GM21360 (cell line): ENCODE results near the gene EDN3.

Experiments used
- ATAC-seq: cut with Tn5 transposase; IDR thresholded peaks from one replicate; pipeline ENCODE4 v1.9.1; 2021; ENCODE audit warnings: mild to moderate bottlenecking, moderate library complexity; ENCODE audit not compliant: unreplicated experiment

Gene EDN3, protein sequence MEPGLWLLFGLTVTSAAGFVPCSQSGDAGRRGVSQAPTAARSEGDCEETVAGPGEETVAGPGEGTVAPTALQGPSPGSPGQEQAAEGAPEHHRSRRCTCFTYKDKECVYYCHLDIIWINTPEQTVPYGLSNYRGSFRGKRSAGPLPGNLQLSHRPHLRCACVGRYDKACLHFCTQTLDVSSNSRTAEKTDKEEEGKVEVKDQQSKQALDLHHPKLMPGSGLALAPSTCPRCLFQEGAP

DNA sequence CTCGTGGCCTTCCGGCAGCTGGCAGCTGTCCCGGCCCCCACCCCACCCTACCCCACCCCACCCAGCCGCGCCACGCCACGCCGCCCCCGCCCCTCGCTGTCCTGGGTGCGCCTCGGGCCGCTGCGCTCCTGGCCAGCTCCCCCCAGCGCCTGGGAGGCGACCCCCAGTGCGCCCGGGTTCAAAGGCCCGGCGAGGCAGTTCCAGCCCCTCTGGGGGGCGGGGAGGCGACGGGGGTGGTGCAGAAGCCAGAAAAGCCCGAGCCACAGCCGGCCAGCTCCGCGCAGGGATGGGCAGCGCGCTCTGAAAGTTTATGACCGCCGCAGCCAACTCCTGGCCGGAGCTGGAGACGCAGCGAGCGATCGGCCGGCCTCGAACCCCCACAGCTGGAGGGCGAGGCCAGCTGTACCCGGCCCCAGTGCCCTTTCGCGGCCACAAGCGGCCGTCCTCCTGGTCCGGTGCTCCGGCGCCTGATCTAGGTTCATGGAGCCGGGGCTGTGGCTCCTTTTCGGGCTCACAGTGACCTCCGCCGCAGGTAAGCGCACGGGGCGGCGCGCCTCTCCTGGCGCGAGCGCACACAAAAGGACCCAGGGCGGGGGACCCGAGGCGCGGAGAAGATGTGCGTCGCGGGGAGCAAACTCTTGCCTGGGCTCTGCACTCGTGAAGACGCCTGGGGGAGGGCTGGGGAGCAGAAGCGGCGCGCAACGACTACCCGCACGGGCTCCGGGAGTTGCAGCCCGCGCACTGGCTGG, at the start of gene EDN3:
EDN3 (plus strand) TSS at position 279 of the 749 bp plus-strand sequence; CDS start at position 481, 202 bp downstream.
- no peak for ATAC-seq

DNA sequence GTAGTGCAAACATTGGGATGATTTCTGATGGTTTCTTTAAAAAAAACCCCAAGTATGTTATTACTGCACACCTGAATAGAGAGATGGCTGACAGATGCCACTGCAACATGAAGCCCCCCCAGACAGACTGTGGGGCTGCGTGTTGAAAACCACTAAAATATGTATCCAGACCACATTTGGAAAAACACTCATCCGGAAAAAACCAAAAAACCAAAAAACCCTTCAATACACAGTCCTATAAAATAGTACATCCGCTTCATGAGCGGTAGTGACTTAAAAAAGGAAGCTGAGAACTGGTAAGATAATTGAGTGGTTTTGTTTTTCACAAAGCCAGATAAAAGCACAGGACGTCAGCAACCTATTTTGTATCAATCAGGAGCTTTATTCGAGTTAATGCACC, 47.1 kb upstream of the EDN3 start:
- no peak for ATAC-seq

DNA sequence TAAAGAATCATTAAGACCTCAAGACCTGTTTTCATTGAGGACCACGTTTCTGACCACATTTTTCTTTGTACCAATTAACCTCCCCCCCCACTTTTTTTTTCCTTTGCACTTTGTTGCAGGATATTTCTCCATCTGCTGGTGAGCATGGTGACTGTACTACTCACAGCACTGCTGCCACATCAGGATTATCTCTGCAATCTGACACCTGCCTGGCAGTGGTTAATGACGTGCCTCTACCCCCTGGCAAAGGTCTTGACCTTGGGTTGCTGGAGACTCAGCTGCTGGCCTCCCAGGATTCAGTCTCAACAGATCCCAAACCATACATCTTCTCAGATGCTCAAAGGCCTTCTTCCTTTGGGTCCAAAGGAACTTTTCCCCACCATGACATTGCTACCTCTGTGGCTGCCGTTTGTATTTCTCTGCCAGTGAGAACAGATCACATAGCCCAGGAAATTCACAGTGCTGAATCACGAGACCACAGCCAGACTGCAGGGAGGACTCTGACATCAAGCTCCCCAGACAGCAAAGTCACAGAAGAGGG, 46.6 kb upstream of the EDN3 start:
- no peak for ATAC-seq

DNA sequence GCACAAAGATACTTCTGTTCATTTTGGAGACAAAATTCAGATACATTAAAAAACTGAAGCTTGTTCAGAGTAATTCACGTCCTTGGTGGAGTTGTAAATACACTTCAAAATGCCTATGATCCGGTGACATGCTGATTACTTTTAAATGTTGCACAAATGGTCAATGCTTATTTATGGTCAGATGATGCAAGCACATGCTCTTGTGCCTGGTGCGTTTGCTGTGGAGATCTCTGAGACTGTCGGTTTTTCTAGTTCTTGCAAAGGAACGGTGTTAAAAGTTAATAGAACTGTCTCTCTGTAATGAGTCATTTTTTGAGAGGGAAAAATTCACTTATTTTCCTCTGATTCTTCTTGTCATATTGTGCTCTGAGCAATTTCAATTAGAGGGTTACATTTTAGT, 45.2 kb upstream of the EDN3 start:
- no peak for ATAC-seq

DNA sequence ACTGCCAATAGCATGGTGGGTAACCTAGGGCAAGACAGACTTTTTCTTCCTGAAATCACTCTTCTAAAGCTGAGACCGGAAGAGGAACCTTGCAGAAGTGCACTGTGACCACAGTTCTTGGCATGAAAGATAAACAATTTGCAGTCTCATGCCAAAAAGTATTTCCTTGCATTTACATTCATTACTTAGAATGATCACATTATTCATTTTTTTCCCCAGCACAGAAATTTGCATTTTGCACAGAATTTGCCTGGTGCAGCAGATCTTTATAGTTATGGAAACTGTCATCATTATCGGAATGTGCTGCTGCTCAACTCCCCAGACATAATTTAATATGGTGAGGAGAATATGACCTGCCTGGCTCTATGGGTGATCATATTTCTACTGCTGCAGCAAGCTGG, 42.2 kb upstream of the EDN3 start:
- no peak for ATAC-seq

DNA sequence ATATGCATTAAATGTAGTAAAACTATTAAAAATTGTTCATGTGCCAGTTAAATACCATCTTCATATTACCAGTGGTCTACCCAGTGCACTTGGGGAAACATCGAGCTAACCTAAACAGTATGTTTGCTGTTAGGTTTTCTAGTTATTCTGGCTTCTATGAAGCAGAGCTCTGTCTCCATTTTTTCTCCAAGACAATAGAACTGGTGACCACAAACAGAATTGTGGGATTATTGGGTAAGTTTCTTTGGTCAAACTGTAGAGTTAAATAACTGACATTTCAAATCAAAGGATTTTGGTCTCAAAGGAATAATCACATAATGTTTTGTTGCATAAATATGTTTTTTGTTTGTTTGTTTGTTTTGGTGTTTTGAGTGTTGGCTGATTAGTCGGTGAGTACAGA, 40.5 kb upstream of the EDN3 start:
- ATAC-seq = no peak

DNA sequence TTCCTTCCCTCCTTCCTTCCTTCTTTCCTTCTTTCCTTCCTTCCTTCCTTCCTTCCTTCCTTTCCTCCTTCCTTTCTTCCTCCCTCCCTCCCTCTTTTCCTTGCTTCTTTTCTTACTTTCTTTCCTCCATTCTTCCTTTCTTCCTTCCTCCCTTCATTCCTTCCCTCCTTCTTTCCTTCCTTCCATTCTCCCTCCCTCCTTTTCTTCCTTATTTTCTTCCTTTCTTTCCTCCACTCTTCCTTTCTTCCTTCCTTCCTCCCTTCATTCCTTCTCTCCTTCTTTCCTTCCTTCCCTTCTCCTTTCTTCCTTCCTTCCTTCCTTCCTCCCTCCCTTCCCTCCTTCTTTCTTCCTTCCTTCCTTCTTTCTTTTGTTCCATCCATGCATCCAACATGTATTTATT, 35.1 kb upstream of the EDN3 start:
- no peak for ATAC-seq

DNA sequence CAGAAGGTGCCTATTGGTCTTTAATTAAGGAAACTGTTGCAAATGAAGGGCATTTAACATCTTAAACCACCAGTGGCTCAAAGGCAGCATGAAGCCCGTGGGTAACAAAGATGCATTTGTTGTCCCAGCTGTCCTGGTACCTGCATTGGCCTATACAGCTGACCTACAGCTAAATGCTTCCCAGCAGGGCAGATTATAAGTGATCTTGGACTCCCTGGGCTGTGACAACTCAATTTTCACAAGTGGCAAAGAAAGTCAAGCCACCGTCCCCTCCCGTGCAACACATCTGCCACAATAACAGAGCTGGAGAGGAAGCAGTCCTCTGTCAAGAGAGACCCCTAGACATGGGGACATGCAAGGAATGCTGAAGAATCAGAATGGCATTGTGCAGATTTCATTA, 31.5 kb upstream of the EDN3 start:
- no peak for ATAC-seq

DNA sequence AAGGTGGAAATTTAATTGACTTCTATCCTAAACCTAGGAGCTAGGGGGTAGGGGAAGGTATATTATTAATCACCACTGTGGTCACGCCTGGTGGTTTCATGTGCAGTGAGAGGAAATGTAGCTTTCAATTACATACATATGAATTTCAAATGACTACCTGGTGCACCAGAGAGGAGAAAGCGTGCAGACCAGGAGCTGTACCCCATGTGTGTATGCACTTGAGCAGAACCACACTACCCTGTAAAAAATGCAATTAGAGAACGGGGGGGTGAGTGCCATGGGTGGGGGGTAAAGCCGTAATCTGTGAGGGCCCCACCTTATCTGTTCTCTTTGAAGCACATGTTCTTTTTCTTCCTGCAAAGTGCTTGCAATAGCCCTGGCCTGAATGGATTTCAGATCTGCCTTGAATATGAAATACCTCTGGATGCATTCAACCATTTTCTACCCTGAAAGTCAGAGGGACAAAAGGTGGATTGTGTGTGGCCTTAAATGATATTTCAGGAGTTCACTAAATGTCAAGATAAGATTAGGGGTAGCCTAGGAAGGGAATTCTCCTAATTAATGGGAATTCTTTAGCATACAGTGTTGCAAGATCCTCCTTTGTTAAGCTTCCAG, 30.9 kb upstream of the EDN3 start:
- no peak for ATAC-seq

DNA sequence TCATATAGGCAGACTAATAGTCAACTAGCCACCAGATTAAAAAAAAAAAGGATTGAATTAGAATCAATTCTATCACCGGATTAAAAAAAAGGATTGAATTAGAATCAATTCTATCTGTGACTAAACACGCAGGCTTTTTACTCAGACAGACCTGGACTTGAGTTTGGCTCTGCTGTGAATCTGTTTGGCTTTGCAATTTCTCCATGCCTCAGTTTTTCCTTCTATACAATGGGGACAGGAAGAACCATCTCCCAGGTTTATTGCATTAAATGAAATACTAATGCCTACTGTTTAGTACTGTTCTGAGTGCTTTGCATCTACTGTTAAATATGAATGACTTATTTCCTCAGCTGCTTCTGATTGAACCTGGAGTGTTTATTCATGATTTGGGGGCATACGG, 30.0 kb upstream of the EDN3 start:
- ATAC-seq = no peak

DNA sequence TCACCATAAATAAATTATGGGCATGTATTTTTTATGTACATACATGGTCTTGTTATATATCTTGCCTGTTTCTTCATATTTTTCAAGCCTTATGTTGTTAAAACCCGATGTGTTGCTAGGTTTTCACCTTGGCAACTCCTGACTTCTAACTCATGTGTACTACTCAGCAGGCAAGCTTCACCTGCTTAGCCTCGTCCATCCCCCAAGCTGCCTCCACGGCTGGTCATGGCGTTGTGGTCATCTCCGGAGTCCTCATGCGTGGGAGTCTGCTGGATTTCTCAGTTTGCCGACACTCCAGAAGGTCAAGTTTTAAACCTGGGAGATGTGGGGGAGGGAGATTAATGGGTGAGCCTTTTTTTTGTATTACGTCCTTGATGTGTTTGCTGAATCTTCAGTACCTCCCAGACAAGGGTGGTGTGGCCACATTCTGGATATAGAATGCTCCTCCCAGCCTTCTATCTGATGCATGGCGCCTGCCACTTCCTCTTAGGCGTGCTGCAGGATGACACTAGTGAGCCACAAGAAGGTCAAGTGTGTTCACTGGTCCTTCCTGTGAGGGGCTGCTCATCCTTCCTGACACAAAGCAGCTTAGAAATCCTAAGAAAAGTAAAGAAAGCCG, 26.6 kb upstream of the EDN3 start:
- no peak for ATAC-seq

DNA sequence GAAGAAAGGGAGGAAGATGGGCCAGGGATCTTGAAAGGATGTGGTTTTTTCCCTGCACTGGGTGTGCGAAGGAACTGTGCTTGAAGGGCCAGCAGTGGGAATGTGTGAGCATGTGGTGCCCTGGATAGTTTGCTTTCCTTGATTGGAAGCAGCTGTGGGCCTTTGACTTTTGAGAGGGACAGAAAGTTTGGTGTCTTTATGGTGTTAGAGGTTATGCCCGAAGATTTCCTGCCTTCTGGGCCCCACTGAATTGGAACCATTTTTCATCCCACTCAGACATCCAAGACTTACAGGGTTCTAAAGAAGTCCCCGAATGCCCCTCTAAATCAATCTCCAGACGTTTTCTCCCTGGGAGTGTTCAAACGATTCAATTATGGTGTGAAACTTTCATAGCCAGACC, 23.5 kb upstream of the EDN3 start:
- no peak for ATAC-seq

DNA sequence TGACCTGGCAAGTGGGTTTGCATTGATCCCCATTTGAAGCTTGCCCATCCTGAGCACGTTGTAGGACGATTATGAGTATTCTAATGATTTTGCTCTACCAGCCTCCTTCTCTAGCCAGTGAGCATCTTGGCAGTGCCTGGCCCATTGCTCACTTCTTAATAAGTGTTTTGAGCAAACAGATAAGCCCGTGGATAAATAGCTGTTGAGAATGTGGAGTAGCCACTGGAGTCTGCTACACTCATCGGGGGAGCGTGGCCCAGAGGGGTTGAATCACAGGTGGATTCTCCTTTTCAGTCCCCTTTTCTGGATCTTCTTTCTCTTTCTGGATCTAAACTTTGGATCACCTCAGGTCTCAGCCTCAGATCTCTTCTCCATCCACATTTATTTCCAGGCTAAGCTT, 15.9 kb upstream of the EDN3 start:
- ATAC-seq = no peak

DNA sequence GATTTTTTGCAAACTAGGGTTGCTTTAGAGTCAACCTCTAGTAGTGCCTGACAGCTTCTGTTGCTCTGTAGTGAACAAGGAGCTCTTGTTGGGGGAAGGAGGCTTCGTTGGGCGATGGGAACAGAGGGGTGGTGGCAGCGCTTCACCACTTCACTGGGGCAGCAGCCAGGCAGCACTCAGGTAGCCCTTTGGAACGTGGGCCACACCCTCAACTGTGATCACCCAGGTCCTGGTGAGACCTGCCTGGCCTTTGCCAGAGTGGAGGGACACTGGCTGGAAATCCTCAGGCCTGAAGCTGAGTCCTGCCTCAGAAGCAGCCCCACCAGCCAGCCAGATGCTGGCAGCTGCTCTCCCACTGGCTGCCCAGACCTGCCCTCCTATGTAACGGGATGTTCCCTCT, 10.4 kb upstream of the EDN3 start:
- ATAC-seq = no peak

DNA sequence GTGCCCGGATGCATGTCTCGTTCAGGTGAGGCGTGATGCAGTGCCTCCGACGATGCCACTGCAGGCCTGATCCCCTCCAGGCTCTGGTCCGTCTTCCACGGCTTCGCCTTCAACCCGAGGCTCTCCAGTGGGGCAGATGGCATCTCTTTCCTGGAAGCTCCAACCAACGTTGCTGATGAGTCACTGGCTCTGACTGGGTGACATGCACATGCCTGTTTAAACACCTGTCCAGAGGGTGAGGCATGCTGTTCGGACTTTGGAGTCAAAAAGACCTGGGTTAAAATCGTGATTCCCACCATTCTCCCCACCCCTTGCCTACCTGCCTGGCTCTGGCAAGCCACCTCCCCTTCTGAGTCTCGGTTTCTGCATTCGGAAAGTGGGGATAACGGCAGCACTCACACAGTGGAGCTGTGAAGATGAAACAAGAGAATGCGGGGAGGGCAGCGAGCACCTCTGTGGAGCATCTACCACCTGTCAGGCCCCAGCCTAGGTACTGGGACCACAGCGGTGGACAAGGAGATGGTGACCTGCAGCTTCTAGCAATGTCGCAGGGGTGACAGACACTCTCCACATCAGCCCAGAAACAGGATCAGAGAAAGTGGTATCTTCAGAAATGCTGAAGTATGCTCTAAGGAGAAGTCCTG, 8.5 kb upstream of the EDN3 start:
- ATAC-seq = no peak

DNA sequence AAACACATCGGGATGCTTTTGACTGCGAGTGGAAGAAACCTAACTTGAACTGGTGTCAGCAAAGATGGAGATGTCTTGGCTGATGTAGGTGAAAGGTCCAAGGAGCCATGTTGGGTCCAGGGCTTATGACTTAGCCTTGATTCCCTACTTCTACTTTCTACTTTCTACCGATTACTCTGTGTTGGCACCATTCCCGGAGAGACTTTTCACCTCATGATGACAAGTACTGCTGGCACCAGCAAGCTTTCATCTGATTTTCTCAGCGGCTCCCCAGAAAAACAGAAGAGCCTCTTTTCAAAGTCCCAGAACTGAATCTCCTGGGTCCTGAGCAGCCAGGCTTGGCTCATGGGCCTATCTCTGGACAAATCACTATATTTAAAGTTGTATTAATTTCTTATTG, 4.9 kb upstream of the EDN3 start:
- ATAC-seq = no peak

DNA sequence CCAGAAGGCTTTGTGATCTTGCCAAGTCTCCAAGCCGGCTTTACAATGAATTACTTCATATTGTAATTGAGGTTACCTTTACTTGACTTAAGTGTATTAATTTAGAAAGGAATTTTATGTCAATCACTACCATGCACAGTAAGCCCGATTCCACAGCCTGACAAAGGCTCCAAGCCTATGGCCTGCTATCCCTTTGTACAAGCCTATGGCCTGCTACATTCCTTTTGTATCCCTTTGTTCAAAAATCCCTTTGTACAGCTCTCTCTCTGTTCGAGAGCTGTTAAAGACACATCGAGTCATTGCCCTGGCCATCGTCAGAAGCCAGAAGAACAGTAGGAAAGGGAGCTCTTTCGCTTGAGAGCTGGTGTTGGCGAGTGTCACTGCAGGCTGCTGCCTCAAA, 2.7 kb upstream of the EDN3 start:
- no peak for ATAC-seq

DNA sequence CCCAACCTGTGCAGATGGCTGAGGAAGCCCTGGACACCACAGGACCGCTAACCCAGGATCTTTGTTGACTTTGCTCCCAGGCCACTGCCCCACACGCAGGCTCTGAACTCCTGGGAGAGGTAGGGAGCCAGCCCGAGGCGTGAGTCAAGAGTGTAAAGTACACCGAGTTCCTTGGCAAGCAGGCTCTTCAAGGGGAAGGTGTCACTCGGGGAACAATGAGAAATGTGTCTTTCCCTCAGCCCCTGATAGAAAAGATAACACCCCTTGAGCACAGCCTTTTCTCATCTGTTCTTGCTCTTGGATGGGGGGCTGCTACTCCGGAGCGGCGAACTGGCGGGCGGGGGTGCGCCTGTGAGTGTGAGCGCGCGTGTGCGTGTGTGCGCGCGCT, 472 bp upstream of the EDN3 start:
- no peak for ATAC-seq

DNA sequence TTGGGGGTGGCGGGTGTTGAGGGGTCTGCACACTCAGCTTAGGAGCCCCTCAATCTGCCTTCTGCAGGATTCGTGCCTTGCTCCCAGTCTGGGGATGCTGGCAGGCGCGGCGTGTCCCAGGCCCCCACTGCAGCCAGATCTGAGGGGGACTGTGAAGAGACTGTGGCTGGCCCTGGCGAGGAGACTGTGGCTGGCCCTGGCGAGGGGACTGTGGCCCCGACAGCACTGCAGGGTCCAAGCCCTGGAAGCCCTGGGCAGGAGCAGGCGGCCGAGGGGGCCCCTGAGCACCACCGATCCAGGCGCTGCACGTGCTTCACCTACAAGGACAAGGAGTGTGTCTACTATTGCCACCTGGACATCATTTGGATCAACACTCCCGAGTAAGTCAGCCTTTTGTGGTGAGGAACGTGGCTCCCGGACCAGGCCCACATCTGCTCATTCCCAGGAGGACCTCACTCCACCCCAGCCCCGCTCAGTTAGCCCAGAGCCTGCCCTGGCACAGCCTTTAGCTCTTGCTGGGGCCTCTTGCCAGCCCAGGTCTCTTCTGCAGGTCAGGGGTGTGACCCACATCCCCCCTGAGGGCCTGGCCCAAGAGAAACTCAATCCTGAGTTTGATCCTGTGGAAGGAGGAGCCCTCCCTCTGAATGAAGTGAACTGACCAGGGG, 1.1 kb downstream of the EDN3 start:
- no peak for ATAC-seq

DNA sequence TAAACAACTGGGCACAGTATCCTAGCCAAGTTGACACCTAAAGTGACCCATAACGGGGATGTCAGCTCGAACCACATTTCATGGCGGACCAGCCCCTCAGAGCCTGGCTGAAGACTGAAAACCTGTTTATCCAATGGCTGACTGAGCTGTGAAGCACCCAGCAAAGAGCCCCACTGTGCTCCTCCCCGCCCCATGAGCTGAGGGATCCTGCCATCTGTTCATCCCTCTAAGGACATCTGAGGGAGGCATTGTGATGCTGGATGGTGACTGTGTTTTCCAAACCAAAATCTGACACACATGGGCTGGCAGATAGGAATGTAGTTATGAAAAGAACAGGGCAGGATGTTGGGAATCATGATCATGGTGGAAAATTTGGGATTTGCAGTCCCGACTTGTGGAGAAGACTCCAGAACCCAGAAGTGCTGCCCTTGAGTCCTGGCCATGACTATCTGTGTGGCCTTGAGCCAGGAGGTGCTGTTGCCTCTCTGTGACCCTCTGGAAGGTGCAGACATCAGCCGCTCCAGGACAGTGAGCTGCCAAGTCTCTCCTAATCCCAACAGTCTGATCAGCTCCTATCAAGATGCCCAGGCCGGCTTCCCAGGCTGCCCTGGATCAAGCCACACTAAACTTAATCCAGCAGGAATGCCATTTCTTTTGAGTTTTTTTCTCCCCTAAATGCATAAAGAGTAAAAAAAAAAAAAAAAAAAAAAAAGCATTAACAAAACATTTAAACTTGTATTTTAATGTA, 5.7 kb downstream of the EDN3 start:
- ATAC-seq = no peak
